Neural cell (in vitro differentiated cells): Measurements from ENCODE around the gene PTPRN2. TPM values are rescaled to one million over a fixed set of nuclear protein-coding genes. Genes with fewer than 3 reads are reported as not detected.

Experiments
- H2AFZ ChIP-seq: fragments of 200-600, 300-800 bp; sonication (generic), shearing (Covaris generic); 2 replicates; pipeline ENCODE4 v1.6.0; 2014; ENCODE audit warnings: low read depth, mild to moderate bottlenecking, antibody characterized with exemption, low read length, moderate library complexity
- H3F3A ChIP-seq: fragments of 200-600 bp; shearing (Covaris generic); 2 replicates; pipeline ENCODE4 v1.6.1; 2016; ENCODE audit warnings: mild to moderate bottlenecking, moderate library complexity, mixed read lengths, antibody characterized with exemption, low read length; ENCODE audit not compliant: insufficient read depth, poor library complexity, severe bottlenecking
- H3K27ac ChIP-seq: fragments of 200-600, 300-800 bp; sonication (generic), shearing (Covaris generic); 2 replicates; pipeline ENCODE4 v1.5.1; 2014; ENCODE audit warnings: mild to moderate bottlenecking, low read length, moderate library complexity
- H3K27me3 ChIP-seq: fragments of 300-800, 200-600 bp; sonication (generic), shearing (Covaris generic); 2 replicates; pipeline ENCODE4 v1.6.0; 2014; ENCODE audit warnings: mild to moderate bottlenecking, low read depth, low read length, moderate library complexity; ENCODE audit not compliant: insufficient read depth
- H3K36me3 ChIP-seq: fragments of 300-800, 200-600 bp; sonication (generic), shearing (Covaris generic); 2 replicates; pipeline ENCODE4 v1.5.1; 2014; ENCODE audit warnings: mild to moderate bottlenecking, antibody characterized with exemption, low read length, moderate library complexity; ENCODE audit not compliant: insufficient read depth
- H3K4me2 ChIP-seq: fragments of 300-800, 200-600 bp; sonication (generic), shearing (Covaris generic); 2 replicates; pipeline ENCODE4 v1.6.0; 2014; ENCODE audit warnings: mild to moderate bottlenecking, low read length
- H3K4me3 ChIP-seq: fragments of 300-800, 200-600 bp; sonication (generic), shearing (Covaris generic); 2 replicates; pipeline ENCODE4 v1.5.1; 2014; ENCODE audit warnings: mild to moderate bottlenecking, low read length, moderate library complexity
- H3K79me2 ChIP-seq: fragments of 200-600 bp; shearing (Covaris generic); replicated peaks from 2 replicates; pipeline ENCODE4 v1.6.0; 2014; ENCODE audit warnings: mild to moderate bottlenecking, low read length, moderate library complexity; ENCODE audit not compliant: insufficient read depth
- H3K9ac ChIP-seq: fragments of 300-800, 200-600 bp; sonication (generic), shearing (Covaris generic); 2 replicates; pipeline ENCODE4 v1.6.1; 2016; ENCODE audit warnings: mild to moderate bottlenecking, low read length, mixed read lengths
- H3K9me2 ChIP-seq: fragments of 200-600 bp; shearing (Covaris generic); 2 replicates; pipeline ENCODE4 v1.6.1; 2016; ENCODE audit warnings: mild to moderate bottlenecking, low read length, mixed read lengths; ENCODE audit not compliant: insufficient read depth
- H3K9me3 ChIP-seq: fragments of 200-600, 300-800 bp; sonication (generic), shearing (Covaris generic); 2 replicates; pipeline ENCODE4 v1.6.1; 2016; ENCODE audit warnings: mild to moderate bottlenecking, mixed run types, low read length, moderate library complexity, mixed read lengths
- H4K20me1 ChIP-seq: fragments of 200-600 bp; shearing (Covaris generic); 2 replicates; pipeline ENCODE4 v1.6.1; 2016; ENCODE audit warnings: mild to moderate bottlenecking, mixed run types; ENCODE audit not compliant: insufficient read depth
- CTCF ChIP-seq: fragments of 450-650 bp; IDR thresholded peaks from 2 replicates; pipeline ENCODE4 v1.5.1; 2014; ENCODE audit warnings: antibody characterized with exemption, mild to moderate bottlenecking, moderate library complexity; ENCODE audit not compliant: poor library complexity, severe bottlenecking
- EP300 ChIP-seq: fragments of 450-650 bp; conservative IDR thresholded peaks from 2 replicates; pipeline ENCODE4 v1.6.1; 2014; ENCODE audit warnings: antibody characterized with exemption, mild to moderate bottlenecking, moderate library complexity; ENCODE audit not compliant: poor library complexity, severe bottlenecking
- EZH2 ChIP-seq: fragments of 200-600, 300-800 bp; shearing (Covaris generic), sonication (generic); IDR thresholded peaks from 2 replicates; pipeline ENCODE4 v1.6.1; 2014; ENCODE audit warnings: antibody characterized with exemption, low read length, borderline replicate concordance, mild to moderate bottlenecking; ENCODE audit not compliant: insufficient read depth, poor library complexity, severe bottlenecking
- MXI1 ChIP-seq: fragments of 450-650 bp; conservative IDR thresholded peaks from 2 replicates; pipeline ENCODE4 v1.6.1; 2014; ENCODE audit warnings: antibody characterized with exemption, mild to moderate bottlenecking; ENCODE audit not compliant: poor library complexity, severe bottlenecking
- POLR2AphosphoS5 ChIP-seq: IDR thresholded peaks from 2 replicates; pipeline ENCODE4 v1.6.1; 2012
- RAD21 ChIP-seq: fragments of 450-650 bp; conservative IDR thresholded peaks from 2 replicates; pipeline ENCODE4 v1.6.1; 2014; ENCODE audit warnings: antibody characterized with exemption, mild to moderate bottlenecking, moderate library complexity
- SMC3 ChIP-seq: fragments of 450-650 bp; conservative IDR thresholded peaks from 2 replicates; pipeline ENCODE4 v1.6.1; 2014; ENCODE audit warnings: antibody characterized with exemption, mild to moderate bottlenecking, moderate library complexity; ENCODE audit not compliant: poor library complexity
- TAF1 ChIP-seq: IDR thresholded peaks from 2 replicates; pipeline ENCODE4 v1.6.1; 2012; ENCODE audit warnings: low read depth
- polyA plus RNA-seq: library from polyadenylated mRNA; depleted of rRNA; stranded (reverse); fragments of >200 nt; gene quantifications from 2 replicates; pipeline ENCODE4 v1.2.3, GENCODE V29; 2014
- TF ChIP-seq, protein P1 (sequence below): IDR thresholded peaks from 2 replicates; pipeline ENCODE4 v1.6.1; 2012; ENCODE audit warnings: borderline replicate concordance

The PTPRN2 gene
- polyA plus RNA-seq, 1 donor from 2014 or later, result 31.0 TPM

DNA sequence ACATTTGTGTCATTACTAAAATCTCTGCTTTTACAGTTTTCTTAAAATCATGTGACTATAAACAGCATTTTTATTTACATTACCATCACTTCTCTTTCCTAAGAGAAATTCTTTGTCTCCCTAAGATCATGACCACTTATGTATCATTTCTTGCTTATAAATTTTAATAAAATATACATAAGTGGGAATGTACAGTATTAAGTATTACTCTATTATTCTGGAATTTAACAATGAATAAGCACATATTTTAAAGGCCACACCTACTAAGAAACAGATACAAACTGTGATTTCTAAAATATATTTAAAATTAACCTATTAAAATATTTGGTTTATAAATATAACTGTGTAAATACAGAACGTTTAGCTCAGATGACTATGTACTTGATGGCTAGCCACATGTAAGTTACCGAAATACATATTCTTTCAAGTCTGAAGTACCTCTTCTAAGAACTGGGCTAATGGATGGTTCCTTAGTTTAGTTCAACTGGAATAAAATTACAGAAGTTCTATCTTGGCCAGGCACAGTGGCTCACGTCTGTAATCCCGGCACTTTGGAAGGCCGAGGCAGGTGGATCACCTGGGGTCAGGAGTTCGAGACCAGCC lies 33.3 kb upstream of the PTPRN2 start:
- Histone ChIP-seq H3K4me3 (no peak overlapping the region), H3K9ac (no peak overlapping the region), H3K36me3 (no peaks in the 10 kb centered on the region), H3K27me3 (no peaks in the 10 kb centered on the region), H2AFZ (no peak overlapping the region), H3K9me2 (no peaks in the 10 kb centered on the region), H4K20me1 (no peaks in the 10 kb centered on the region), H3K4me2 (no peak overlapping the region), H3F3A (no peaks in the 10 kb centered on the region), H3K9me3 (no peaks in the 10 kb centered on the region), H3K27ac (no peak overlapping the region), H3K79me2 (no peaks in the 10 kb centered on the region)
- TF ChIP-seq MXI1 (no peak), RAD21 (no peak), EZH2 (no peak), CTCF (no peak), TAF1 (no peak), SMC3 (no peak), EP300 (no peak), POLR2AphosphoS5 (no peak)
- TF ChIP-seq, protein P1, sequence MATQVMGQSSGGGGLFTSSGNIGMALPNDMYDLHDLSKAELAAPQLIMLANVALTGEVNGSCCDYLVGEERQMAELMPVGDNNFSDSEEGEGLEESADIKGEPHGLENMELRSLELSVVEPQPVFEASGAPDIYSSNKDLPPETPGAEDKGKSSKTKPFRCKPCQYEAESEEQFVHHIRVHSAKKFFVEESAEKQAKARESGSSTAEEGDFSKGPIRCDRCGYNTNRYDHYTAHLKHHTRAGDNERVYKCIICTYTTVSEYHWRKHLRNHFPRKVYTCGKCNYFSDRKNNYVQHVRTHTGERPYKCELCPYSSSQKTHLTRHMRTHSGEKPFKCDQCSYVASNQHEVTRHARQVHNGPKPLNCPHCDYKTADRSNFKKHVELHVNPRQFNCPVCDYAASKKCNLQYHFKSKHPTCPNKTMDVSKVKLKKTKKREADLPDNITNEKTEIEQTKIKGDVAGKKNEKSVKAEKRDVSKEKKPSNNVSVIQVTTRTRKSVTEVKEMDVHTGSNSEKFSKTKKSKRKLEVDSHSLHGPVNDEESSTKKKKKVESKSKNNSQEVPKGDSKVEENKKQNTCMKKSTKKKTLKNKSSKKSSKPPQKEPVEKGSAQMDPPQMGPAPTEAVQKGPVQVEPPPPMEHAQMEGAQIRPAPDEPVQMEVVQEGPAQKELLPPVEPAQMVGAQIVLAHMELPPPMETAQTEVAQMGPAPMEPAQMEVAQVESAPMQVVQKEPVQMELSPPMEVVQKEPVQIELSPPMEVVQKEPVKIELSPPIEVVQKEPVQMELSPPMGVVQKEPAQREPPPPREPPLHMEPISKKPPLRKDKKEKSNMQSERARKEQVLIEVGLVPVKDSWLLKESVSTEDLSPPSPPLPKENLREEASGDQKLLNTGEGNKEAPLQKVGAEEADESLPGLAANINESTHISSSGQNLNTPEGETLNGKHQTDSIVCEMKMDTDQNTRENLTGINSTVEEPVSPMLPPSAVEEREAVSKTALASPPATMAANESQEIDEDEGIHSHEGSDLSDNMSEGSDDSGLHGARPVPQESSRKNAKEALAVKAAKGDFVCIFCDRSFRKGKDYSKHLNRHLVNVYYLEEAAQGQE, result no peak

DNA sequence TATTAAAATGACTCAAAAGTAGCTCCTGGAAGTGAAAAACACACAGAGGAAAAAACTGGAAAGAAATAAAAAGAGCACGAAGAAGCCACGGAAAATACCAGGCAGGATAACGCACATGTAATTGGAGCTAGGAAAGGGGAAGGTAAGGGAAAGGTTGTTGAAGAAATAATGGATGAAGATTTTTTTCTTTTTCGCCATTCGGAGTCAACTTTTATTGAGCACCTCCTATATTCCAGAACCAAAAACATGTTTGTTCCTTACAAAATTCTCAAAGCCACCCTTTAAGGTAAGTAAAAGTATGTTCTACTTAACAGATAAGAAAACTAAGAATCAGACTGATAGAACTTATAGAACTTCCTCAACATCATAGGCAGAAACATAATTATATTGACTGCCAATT lies 32.8 kb upstream of the PTPRN2 start:
- H3K36me3 ChIP-seq, result no peaks in the 10 kb centered on the region
- no peak overlapping the region for H2AFZ ChIP-seq
- no peaks in the 10 kb centered on the region for H3K9me2 ChIP-seq
- H3K9ac ChIP-seq, result no peak overlapping the region
- no peaks in the 10 kb centered on the region for H3F3A ChIP-seq
- H3K9me3 ChIP-seq, result no peaks in the 10 kb centered on the region
- TF ChIP-seq MXI1 (no peak), EZH2 (no peak), TAF1 (no peak), CTCF (no peak), EP300 (no peak), RAD21 (no peak), POLR2AphosphoS5 (no peak), SMC3 (no peak)
- TF ChIP-seq, protein P1, result no peak
- H3K4me3 ChIP-seq, result no peak overlapping the region
- no peaks in the 10 kb centered on the region for H3K79me2 ChIP-seq
- H4K20me1 ChIP-seq, result no peaks in the 10 kb centered on the region
- no peak overlapping the region for H3K27ac ChIP-seq
- H3K4me2 ChIP-seq, result no peak overlapping the region
- H3K27me3 ChIP-seq, result no peaks in the 10 kb centered on the region
